ENCODE data around the gene CREB3L2.
A peak's percentile ranks its signal among the peaks of the same experiment; 100 is the strongest.
"Not testable (repeated sequence)": the region's sequence is repeated elsewhere in the genome, so short reads cannot be mapped to it uniquely, and the experiment has no call there.

CREB3L2 gene

GRCh38 chr7:138001529-138002095 lies at the start of gene CREB3L2:
CREB3L2 (minus strand) TSS chr7:138002086; CDS start chr7:138001705, 381 bp downstream.
- peak; percentile 73 for DNase-seq (ENCODE audit: low read depth)
- 0 out of 2 replicates have a peak, but pooled peaks have one; percentile 1 for TF ChIP-seq CTCF (conservative IDR thresholded peaks at IDR 0.05; ENCODE audit: low read length)
- peak within 1 kb of the TSS; percentile 97 for H3K4me3 ChIP-seq (ENCODE audit: low read length)

- no peak for TF ChIP-seq CTCF (conservative IDR thresholded peaks at IDR 0.05; ENCODE audit: low read length)
- DNase-seq (ENCODE audit: low read depth): no peak
- H3K4me3 ChIP-seq (ENCODE audit: low read length): no peak overlapping the region
Observed at GRCh38 chr7:138049505-138050116, 47.7 kb upstream of the CREB3L2 start.

- no peak overlapping the region for H3K4me3 ChIP-seq (ENCODE audit: low read length)
- TF ChIP-seq CTCF (conservative IDR thresholded peaks at IDR 0.05; ENCODE audit: low read length): no peak
- no peak for DNase-seq (ENCODE audit: low read depth)
Observed at GRCh38 chr7:138047907-138048306, 46.0 kb upstream of the CREB3L2 start.

- TF ChIP-seq CTCF (conservative IDR thresholded peaks at IDR 0.05; ENCODE audit: low read length): no peak
- H3K4me3 ChIP-seq (ENCODE audit: low read length): no peak overlapping the region
- no peak for DNase-seq (ENCODE audit: low read depth)
Observed at GRCh38 chr7:138044897-138045296, 43.0 kb upstream of the CREB3L2 start.

- not testable (repeated sequence) for H3K4me3 ChIP-seq (ENCODE audit: low read length); DNase-seq (ENCODE audit: low read depth)
Observed at GRCh38 chr7:138040063-138040462, 38.2 kb upstream of the CREB3L2 start.

GRCh38 chr7:138036135-138036534 lies 34.2 kb upstream of the CREB3L2 start:
- TF ChIP-seq CTCF (conservative IDR thresholded peaks at IDR 0.05; ENCODE audit: low read length): no peak
- H3K4me3 ChIP-seq (ENCODE audit: low read length): no peak overlapping the region
- no peak for DNase-seq (ENCODE audit: low read depth)

GRCh38 chr7:138033241-138033640 lies 31.4 kb upstream of the CREB3L2 start:
- no peak for DNase-seq (ENCODE audit: low read depth)
- TF ChIP-seq CTCF (conservative IDR thresholded peaks at IDR 0.05; ENCODE audit: low read length): no peak
- H3K4me3 ChIP-seq (ENCODE audit: low read length): no peak overlapping the region
